Right renal pelvis (tissue), 4 donors: Measurements from ENCODE around the gene CLEC12A. TPM values are rescaled to one million over a fixed set of nuclear protein-coding genes. Genes with fewer than 3 reads are reported as not detected.

Experiments
- DNase-seq, 4 donors: peaks; one replicate each; pipeline ENCODE4 v3.0.0-alpha.2; 2013; ENCODE audit warnings: low read depth in 4 of 4, low spot score in 3 of 4, missing footprints in 1 of 4
- polyA plus RNA-seq, 4 donors: library from polyadenylated mRNA; unstranded; fragments of 120-200 nt; gene quantifications; one replicate each; pipeline ENCODE4 v1.2.1, GENCODE V29; 2013; ENCODE audit not compliant: insufficient read length in 4 of 4

The CLEC12A gene
- polyA plus RNA-seq, 4 donors = 0.74 to 1.5 (median 1.1) TPM

DNA sequence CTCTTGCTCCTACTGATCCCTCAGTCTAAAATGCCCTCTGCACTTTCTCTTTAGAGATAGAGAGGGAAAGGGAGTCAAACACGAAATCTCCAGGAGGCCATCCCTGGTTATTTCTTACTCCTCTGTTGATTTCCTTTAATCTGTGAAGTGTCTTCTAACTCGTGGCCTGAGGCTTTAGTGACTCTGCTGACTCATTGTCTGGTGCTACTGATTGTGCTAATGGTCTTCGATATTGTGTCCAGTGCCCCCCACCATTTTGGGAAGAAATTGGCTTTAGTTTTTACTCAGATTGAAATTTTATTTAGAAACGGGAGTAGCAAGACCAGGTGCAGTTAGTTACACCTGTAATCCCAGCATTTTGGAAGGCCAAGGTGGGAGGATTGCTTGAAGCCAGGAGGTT, 60.1 kb downstream of the CLEC12A start:
- DNase-seq = no peak

DNA sequence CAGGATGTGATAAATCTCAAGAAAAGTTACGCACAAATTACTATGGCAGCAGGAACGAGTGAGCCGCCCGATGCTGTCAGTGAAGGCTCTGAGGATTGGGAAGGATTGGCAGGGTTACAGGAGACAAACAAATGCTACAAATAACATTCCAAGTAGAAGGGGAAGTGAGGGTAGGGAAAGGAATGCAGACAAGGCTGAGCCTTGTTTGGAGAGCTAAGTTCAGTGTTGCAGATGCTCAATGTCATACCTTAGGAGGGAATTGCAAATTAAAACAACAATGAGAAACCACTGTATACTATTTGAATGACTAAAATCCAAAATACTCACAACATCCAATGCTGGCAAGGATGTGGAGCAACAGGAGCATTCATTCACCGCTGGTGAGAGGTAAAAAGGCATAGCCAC, 60.6 kb downstream of the CLEC12A start:
- no peak for DNase-seq

DNA sequence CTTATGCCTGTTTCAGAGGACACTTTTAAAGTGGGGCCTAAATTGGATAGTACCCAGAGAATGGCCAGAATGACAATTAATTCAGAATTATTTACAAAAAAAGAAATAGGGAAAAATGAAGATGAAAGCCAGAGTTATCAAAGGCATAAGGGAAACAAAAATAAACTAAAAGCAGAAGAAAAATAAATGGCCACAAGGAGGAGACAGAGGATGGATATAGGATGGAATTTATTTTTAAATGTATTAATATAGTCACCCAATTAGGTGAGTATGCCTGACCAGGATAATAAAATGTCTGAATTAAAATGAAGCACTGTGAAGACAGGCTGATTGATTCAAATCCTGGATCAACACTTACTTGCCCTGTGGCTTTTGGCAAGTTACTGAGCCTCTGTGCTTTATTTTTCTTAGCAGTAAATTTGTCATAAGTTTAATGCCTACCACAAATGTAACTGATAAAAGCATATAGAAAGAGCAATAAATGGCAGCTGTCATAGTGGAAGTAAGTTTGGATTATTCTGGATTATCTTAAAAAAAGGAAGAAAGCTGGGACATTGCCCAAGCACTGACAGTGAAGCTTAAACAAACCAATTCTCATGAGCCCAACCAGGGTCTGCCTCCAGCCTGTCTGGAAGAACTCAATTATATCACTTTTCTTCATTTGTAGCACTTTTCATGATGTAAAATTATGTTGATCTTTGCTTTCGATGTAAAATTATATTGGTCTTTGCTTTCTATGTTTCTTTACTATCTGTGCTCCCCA, 62.8 kb downstream of the CLEC12A start:
- no peak for DNase-seq

Other genes starting within 250 kb of the CLEC12A start
- gene CLECL1, start 238.3 kb upstream of the CLEC12A start, polyA plus RNA-seq = under 1 TPM in 2 of 4 donors, not detected in 2; 0.09 to 0.32 TPM
- gene CD69, start 210.5 kb upstream of the CLEC12A start, polyA plus RNA-seq = 1 to 10 TPM; 1.2 to 3.0 (median 2.0) TPM
- gene KLRF1, start 143.9 kb upstream of the CLEC12A start, polyA plus RNA-seq = 1 to 10 TPM in 1 of 4 donors, under 1 TPM in 3; 0.65 to 1.2 (median 0.82) TPM
- 1 to 10 TPM; 1.9 to 4.3 (median 3.3) TPM for gene CLEC2B, start 102.1 kb upstream of the CLEC12A start, polyA plus RNA-seq
- not detected for gene KLRF2, start 89.9 kb upstream of the CLEC12A start, polyA plus RNA-seq
- gene CLEC2A, start 39.0 kb upstream of the CLEC12A start, polyA plus RNA-seq = not detected
- 1 to 10 TPM in 2 of 4 donors, under 1 TPM in 2; 0.60 to 3.3 (median 0.98) TPM for gene CLEC1B, start 27.7 kb downstream of the CLEC12A start, polyA plus RNA-seq
- gene CLEC12B, start 39.2 kb downstream of the CLEC12A start, polyA plus RNA-seq = under 1 TPM in 2 of 4 donors, not detected in 2; 0.05 to 0.08 TPM
- gene CLEC9A, start 59.3 kb downstream of the CLEC12A start, polyA plus RNA-seq = under 1 TPM; 0.19 to 0.53 (median 0.33) TPM
- 1 to 10 TPM; 3.1 to 4.6 (median 3.8) TPM for gene CLEC1A, start 127.6 kb downstream of the CLEC12A start, polyA plus RNA-seq
- gene CLEC7A, start 158.8 kb downstream of the CLEC12A start, polyA plus RNA-seq = 1 to 10 TPM; 1.3 to 2.3 (median 1.9) TPM
- gene OLR1, start 200.7 kb downstream of the CLEC12A start, polyA plus RNA-seq = 1 to 10 TPM; 1.2 to 1.8 (median 1.3) TPM
- 100 to 1,000 TPM; 154 to 185 (median 175) TPM for gene TMEM52B, start 207.6 kb downstream of the CLEC12A start, polyA plus RNA-seq
- 10 to 100 TPM; 71.8 to 85.3 (median 77.1) TPM for gene GABARAPL1, start 241.5 kb downstream of the CLEC12A start, polyA plus RNA-seq